ENCODE results near the gene CTSZ.

CTSZ gene

GRCh38 chr20:59002874-59003399 lies 4.1 kb downstream of the CTSZ start:
- no peak for DNase-seq (ENCODE audit: low read depth)
- no peak overlapping the region for H3K4me3 ChIP-seq (replicated peaks; ENCODE audit: low read depth, low read length)
- TF ChIP-seq CTCF (IDR thresholded peaks at IDR 0.05; ENCODE audit: low read length, missing control alignments) = no peak

GRCh38 chr20:59002388-59002787 lies 4.7 kb downstream of the CTSZ start:
- no peak for DNase-seq (ENCODE audit: low read depth)
- no peak overlapping the region for H3K4me3 ChIP-seq (replicated peaks; ENCODE audit: low read depth, low read length)
- TF ChIP-seq CTCF (IDR thresholded peaks at IDR 0.05; ENCODE audit: low read length, missing control alignments) = no peak

- no peak for TF ChIP-seq CTCF (IDR thresholded peaks at IDR 0.05; ENCODE audit: low read length, missing control alignments)
- H3K4me3 ChIP-seq (replicated peaks; ENCODE audit: low read depth, low read length) = no peak overlapping the region
- DNase-seq (ENCODE audit: low read depth) = no peak
Measured at GRCh38 chr20:59001449-59002171, 5.4 kb downstream of the CTSZ start.

GRCh38 chr20:59001068-59001448 lies 6.0 kb downstream of the CTSZ start:
- DNase-seq (ENCODE audit: low read depth) = no peak
- TF ChIP-seq CTCF (IDR thresholded peaks at IDR 0.05; ENCODE audit: low read length, missing control alignments) = no peak
- no peak overlapping the region for H3K4me3 ChIP-seq (replicated peaks; ENCODE audit: low read depth, low read length)

- TF ChIP-seq CTCF (IDR thresholded peaks at IDR 0.05; ENCODE audit: low read length, missing control alignments) = no peak
- H3K4me3 ChIP-seq (replicated peaks; ENCODE audit: low read depth, low read length) = no peak overlapping the region
- no peak for DNase-seq (ENCODE audit: low read depth)
Measured at GRCh38 chr20:59000326-59000725, 6.7 kb downstream of the CTSZ start.

- no peak for DNase-seq (ENCODE audit: low read depth)
- H3K4me3 ChIP-seq (replicated peaks; ENCODE audit: low read depth, low read length) = no peak overlapping the region
- TF ChIP-seq CTCF (IDR thresholded peaks at IDR 0.05; ENCODE audit: low read length, missing control alignments) = no peak
Measured at GRCh38 chr20:58998656-58999055, 8.4 kb downstream of the CTSZ start.

Measured in fibroblast of pulmonary artery (primary cell).